GM23338 (cell line): ENCODE measurements around the gene CCNQ. TPM values are rescaled to one million over a fixed set of nuclear protein-coding genes. Genes with fewer than 3 reads are reported as not detected.

Experiments used
- ATAC-seq: fragments of 200-7000 bp; cut with Tn5 transposase; 3 replicates; pipeline ENCODE4 v1.9.1; 2020
- DNase-seq: peaks from one replicate; pipeline ENCODE4 v3.0.0-alpha.2; 2015; ENCODE audit warnings: low spot score
- H2AFZ ChIP-seq: fragments of 200-600 bp; sonication (generic); 2 replicates; pipeline ENCODE4 v1.8.0; 2016; ENCODE audit warnings: antibody characterized with exemption, mild to moderate bottlenecking, moderate library complexity
- H3F3A ChIP-seq: fragments of 200-600 bp; sonication (generic); replicated peaks from 2 replicates; pipeline ENCODE4 v1.8.0; 2017; ENCODE audit warnings: antibody characterized with exemption, mixed run types, low read depth
- H3K27ac ChIP-seq: fragments of 200-600 bp; sonication (generic); 2 replicates; pipeline ENCODE4 v1.6.1; 2016; ENCODE audit warnings: low read depth
- H3K27me3 ChIP-seq: fragments of 200-600 bp; sonication (generic); 2 replicates; pipeline ENCODE4 v1.8.0; 2016; ENCODE audit warnings: mild to moderate bottlenecking, mixed run types, moderate library complexity; ENCODE audit not compliant: insufficient read depth
- H3K36me3 ChIP-seq: fragments of 200-600 bp; sonication (generic); 2 replicates; pipeline ENCODE4 v1.8.0; 2016; ENCODE audit warnings: mild to moderate bottlenecking; ENCODE audit not compliant: insufficient read depth
- H3K4me1 ChIP-seq: fragments of 200-600 bp; sonication (generic); 2 replicates; pipeline ENCODE4 v1.8.0; 2016; ENCODE audit warnings: mild to moderate bottlenecking, moderate library complexity; ENCODE audit not compliant: insufficient read depth
- H3K4me2 ChIP-seq: fragments of 200-600 bp; sonication (generic); 2 replicates; pipeline ENCODE4 v1.7.1; 2017; ENCODE audit warnings: mixed run types
- H3K4me3 ChIP-seq: fragments of 200-600 bp; sonication (generic); 2 replicates; pipeline ENCODE4 v1.6.1; 2016; ENCODE audit warnings: mixed run types
- H3K79me2 ChIP-seq: fragments of 200-600 bp; sonication (generic); replicated peaks from 2 replicates; pipeline ENCODE4 v1.8.0; 2017; ENCODE audit warnings: mild to moderate bottlenecking; ENCODE audit not compliant: insufficient read depth
- H3K9me2 ChIP-seq: fragments of 200-600 bp; sonication (generic); 2 replicates; pipeline ENCODE4 v1.8.0; 2017; ENCODE audit not compliant: insufficient read depth
- H4K20me1 ChIP-seq: fragments of 200-600 bp; sonication (generic); replicated peaks from 2 replicates; pipeline ENCODE4 v1.8.0; 2017; ENCODE audit warnings: mild to moderate bottlenecking; ENCODE audit not compliant: insufficient read depth
- H3K27ac Mint-ChIP-seq: 2 replicates; pipeline ENCODE4 v1.8.0; 2020; ENCODE audit warnings: inconsistent platforms, mild to moderate bottlenecking, moderate library complexity, mixed read lengths
- H3K27me3 Mint-ChIP-seq: 3 replicates; pipeline ENCODE4 v1.8.0; 2022; ENCODE audit warnings: low read depth, mild to moderate bottlenecking, moderate library complexity, mixed read lengths, inconsistent platforms; ENCODE audit not compliant: insufficient read depth, poor library complexity
- H3K36me3 Mint-ChIP-seq: 3 replicates; pipeline ENCODE4 v1.8.0; 2021; ENCODE audit warnings: low read depth, mild to moderate bottlenecking, inconsistent platforms, moderate library complexity, mixed read lengths
- H3K4me1 Mint-ChIP-seq: 3 replicates; pipeline ENCODE4 v1.8.0; 2020; ENCODE audit warnings: mild to moderate bottlenecking, inconsistent platforms, mixed read lengths
- H3K4me3 Mint-ChIP-seq: 3 replicates; pipeline ENCODE4 v1.8.0; 2021; ENCODE audit warnings: moderate library complexity, mild to moderate bottlenecking, inconsistent platforms, mixed read lengths
- H3K9me3 Mint-ChIP-seq: 3 replicates; pipeline ENCODE4 v1.8.0; 2020; ENCODE audit warnings: moderate library complexity, mild to moderate bottlenecking, inconsistent platforms, mixed read lengths
- CREB1 ChIP-seq: fragments of 250-450 bp; sonication (Bioruptor Pico); IDR thresholded peaks from 2 replicates; pipeline ENCODE4 v1.5.0; 2020; ENCODE audit warnings: low read depth, mild to moderate bottlenecking, moderate library complexity
- CTCF ChIP-seq, 2 experiments: fragments of 200-600 bp in 1 of 2; sonication (generic) in 1 of 2; conservative IDR thresholded peaks; 2 replicates each; pipeline versions ENCODE4 v1.5.1 to v1.6.1; 2016 to 2017; ENCODE audit warnings: antibody characterized with exemption in 2 of 2, low read depth in 2 of 2, mild to moderate bottlenecking in 2 of 2, moderate library complexity in 1 of 2
- ETS1 ChIP-seq: IDR thresholded peaks from 2 replicates; pipeline ENCODE4 v1.6.1; 2016; ENCODE audit warnings: antibody characterized with exemption
- EZH2 ChIP-seq: fragments of 200-600 bp; sonication (generic); IDR thresholded peaks from one replicate; pipeline ENCODE4 v1.8.0; 2017; ENCODE audit warnings: antibody characterized with exemption, mild to moderate bottlenecking, low read depth; ENCODE audit not compliant: unreplicated experiment
- EZH2phosphoT487 ChIP-seq: fragments of 200-600 bp; sonication (generic); IDR thresholded peaks from one replicate; pipeline ENCODE4 v1.8.1; 2018; ENCODE audit warnings: antibody characterized with exemption; ENCODE audit not compliant: unreplicated experiment
- JUNB ChIP-seq: IDR thresholded peaks from one replicate; pipeline ENCODE4 v1.6.1; 2016; ENCODE audit warnings: antibody characterized with exemption; ENCODE audit not compliant: unreplicated experiment
- NANOG ChIP-seq: IDR thresholded peaks from 2 replicates; pipeline ENCODE4 v1.6.1; 2016; ENCODE audit warnings: antibody characterized with exemption, borderline replicate concordance
- POLR2AphosphoS5 ChIP-seq: IDR thresholded peaks from 2 replicates; pipeline ENCODE4 v1.6.1; 2016; ENCODE audit warnings: antibody characterized with exemption, low read depth
- STAT1 ChIP-seq: IDR thresholded peaks from one replicate; pipeline ENCODE4 v1.6.1; 2016; ENCODE audit warnings: antibody characterized with exemption; ENCODE audit not compliant: unreplicated experiment
- ZNF114 ChIP-seq: fragments of 250-450 bp; sonication (Bioruptor Pico); IDR thresholded peaks from 2 replicates; pipeline ENCODE4 v1.5.0; 2020; ENCODE audit warnings: mild to moderate bottlenecking, moderate library complexity
- ZNF331 ChIP-seq: fragments of 250-450 bp; sonication (Bioruptor Pico); IDR thresholded peaks from 2 replicates; pipeline ENCODE4 v1.5.0; 2020; ENCODE audit warnings: low read depth, mild to moderate bottlenecking, moderate library complexity
- ZNF462 ChIP-seq: fragments of 250-450 bp; sonication (Bioruptor Pico); IDR thresholded peaks from 2 replicates; pipeline ENCODE4 v1.5.0; 2020; ENCODE audit warnings: mild to moderate bottlenecking, moderate library complexity
- polyA plus RNA-seq: library from polyadenylated mRNA; unstranded; fragments of >200 nt; fragmentation: Nextera tagmentation; extraction: Ambion mirVana; gene quantifications from 2 replicates; pipeline ENCODE4 v1.2.1, GENCODE V29; 2016
- total RNA-seq: library from RNA; depleted of rRNA; stranded (reverse); fragments of >200 nt; shearing (Covaris generic); gene quantifications from 2 replicates; pipeline ENCODE4 v1.2.3, GENCODE V29; 2014
- TF ChIP-seq, protein P1 (sequence below): IDR thresholded peaks from one replicate; pipeline ENCODE4 v1.6.1; 2018; ENCODE audit warnings: antibody characterized with exemption; ENCODE audit not compliant: unreplicated experiment

The CCNQ gene
- total and polyA plus RNA-seq, 2 experiments from 2014 or later: 19.4 to 30.2 TPM

DNA sequence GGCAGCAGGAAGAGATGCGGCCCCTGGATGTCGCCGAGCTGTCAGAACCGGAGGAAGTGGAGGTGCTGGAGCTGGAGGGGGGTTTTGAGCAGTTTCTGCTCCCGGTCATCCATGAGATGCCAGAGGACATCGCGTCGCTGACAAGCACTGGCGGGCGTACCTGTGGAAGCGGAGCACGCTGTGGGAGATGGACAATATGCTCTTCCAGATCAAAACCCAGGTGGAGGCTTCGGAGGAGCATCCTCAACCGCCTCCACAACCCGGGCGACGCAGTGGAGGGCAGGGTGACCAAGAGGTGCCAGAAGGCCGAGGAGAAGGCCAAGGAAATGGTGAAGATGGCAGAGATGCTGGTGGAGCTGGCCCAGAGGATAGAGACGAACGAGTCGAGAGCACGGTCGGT is 7.6 kb upstream of the CCNQ start:
- ATAC-seq (no peak), DNase-seq (no peak)
- Mint-ChIP-seq H3K36me3 (no peaks in the 10 kb centered on the region), H3K9me3 (no peaks in the 10 kb centered on the region), H3K27ac (no peak overlapping the region), H3K4me3 (no peak overlapping the region), H3K27me3 (peaks cover 12% of the 10 kb centered on the region), H3K4me1 (no peaks in the 10 kb centered on the region)
- H3K27ac ChIP-seq: no peak overlapping the region
- H3K4me2 ChIP-seq: no peak overlapping the region
- no peak overlapping the region for H2AFZ ChIP-seq
- H3K79me2 ChIP-seq: no peaks in the 10 kb centered on the region
- no peaks in the 10 kb centered on the region for H3F3A ChIP-seq
- no peak for TF ChIP-seq EZH2
- TF ChIP-seq ZNF331: no peak
- TF ChIP-seq ZNF462 (CRISPR knock-in tag): no peak
- no peak for TF ChIP-seq EZH2phosphoT487
- no peak for TF ChIP-seq STAT1
- TF ChIP-seq CTCF (conservative IDR thresholded peaks at IDR 0.05; ENCODE audit: low read depth in 2 of 2): no peak
- TF ChIP-seq POLR2AphosphoS5: no peak
- no peak for TF ChIP-seq CREB1 (CRISPR knock-in tag)
- TF ChIP-seq, protein P1, sequence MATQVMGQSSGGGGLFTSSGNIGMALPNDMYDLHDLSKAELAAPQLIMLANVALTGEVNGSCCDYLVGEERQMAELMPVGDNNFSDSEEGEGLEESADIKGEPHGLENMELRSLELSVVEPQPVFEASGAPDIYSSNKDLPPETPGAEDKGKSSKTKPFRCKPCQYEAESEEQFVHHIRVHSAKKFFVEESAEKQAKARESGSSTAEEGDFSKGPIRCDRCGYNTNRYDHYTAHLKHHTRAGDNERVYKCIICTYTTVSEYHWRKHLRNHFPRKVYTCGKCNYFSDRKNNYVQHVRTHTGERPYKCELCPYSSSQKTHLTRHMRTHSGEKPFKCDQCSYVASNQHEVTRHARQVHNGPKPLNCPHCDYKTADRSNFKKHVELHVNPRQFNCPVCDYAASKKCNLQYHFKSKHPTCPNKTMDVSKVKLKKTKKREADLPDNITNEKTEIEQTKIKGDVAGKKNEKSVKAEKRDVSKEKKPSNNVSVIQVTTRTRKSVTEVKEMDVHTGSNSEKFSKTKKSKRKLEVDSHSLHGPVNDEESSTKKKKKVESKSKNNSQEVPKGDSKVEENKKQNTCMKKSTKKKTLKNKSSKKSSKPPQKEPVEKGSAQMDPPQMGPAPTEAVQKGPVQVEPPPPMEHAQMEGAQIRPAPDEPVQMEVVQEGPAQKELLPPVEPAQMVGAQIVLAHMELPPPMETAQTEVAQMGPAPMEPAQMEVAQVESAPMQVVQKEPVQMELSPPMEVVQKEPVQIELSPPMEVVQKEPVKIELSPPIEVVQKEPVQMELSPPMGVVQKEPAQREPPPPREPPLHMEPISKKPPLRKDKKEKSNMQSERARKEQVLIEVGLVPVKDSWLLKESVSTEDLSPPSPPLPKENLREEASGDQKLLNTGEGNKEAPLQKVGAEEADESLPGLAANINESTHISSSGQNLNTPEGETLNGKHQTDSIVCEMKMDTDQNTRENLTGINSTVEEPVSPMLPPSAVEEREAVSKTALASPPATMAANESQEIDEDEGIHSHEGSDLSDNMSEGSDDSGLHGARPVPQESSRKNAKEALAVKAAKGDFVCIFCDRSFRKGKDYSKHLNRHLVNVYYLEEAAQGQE: no peak
- TF ChIP-seq NANOG: no peak
- TF ChIP-seq ETS1: no peak
- no peak for TF ChIP-seq ZNF114
- no peak for TF ChIP-seq JUNB
- H4K20me1 ChIP-seq: no peaks in the 10 kb centered on the region
- no peaks in the 10 kb centered on the region for H3K36me3 ChIP-seq
- no peaks in the 10 kb centered on the region for H3K4me1 ChIP-seq
- peaks cover 14% of the 10 kb centered on the region for H3K27me3 ChIP-seq
- H3K9me2 ChIP-seq: no peaks in the 10 kb centered on the region
- H3K4me3 ChIP-seq: no peak overlapping the region
